ENCODE results near the gene FPR1.
"Not testable (repeated sequence)": the region's sequence is repeated elsewhere in the genome, so short reads cannot be mapped to it uniquely, and the experiment has no call there.

FPR1 gene

GRCh38 chr19:51743405-51743804, 8.3 kb downstream of the FPR1 start:
- H3K27ac ChIP-seq: no peak overlapping the region
- TF ChIP-seq, protein P1, sequence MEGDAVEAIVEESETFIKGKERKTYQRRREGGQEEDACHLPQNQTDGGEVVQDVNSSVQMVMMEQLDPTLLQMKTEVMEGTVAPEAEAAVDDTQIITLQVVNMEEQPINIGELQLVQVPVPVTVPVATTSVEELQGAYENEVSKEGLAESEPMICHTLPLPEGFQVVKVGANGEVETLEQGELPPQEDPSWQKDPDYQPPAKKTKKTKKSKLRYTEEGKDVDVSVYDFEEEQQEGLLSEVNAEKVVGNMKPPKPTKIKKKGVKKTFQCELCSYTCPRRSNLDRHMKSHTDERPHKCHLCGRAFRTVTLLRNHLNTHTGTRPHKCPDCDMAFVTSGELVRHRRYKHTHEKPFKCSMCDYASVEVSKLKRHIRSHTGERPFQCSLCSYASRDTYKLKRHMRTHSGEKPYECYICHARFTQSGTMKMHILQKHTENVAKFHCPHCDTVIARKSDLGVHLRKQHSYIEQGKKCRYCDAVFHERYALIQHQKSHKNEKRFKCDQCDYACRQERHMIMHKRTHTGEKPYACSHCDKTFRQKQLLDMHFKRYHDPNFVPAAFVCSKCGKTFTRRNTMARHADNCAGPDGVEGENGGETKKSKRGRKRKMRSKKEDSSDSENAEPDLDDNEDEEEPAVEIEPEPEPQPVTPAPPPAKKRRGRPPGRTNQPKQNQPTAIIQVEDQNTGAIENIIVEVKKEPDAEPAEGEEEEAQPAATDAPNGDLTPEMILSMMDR (conservative IDR thresholded peaks at IDR 0.05): no peak

GRCh38 chr19:51742789-51743188, 8.9 kb downstream of the FPR1 start:
- TF ChIP-seq, protein P1 (conservative IDR thresholded peaks at IDR 0.05): no peak
- H3K27ac ChIP-seq: no peak overlapping the region

- H3K27ac ChIP-seq: no peak overlapping the region
- TF ChIP-seq, protein P1 (conservative IDR thresholded peaks at IDR 0.05): no peak
These were observed 11.3 kb downstream of the FPR1 start for GRCh38 chr19:51740356-51740755.

DNA sequence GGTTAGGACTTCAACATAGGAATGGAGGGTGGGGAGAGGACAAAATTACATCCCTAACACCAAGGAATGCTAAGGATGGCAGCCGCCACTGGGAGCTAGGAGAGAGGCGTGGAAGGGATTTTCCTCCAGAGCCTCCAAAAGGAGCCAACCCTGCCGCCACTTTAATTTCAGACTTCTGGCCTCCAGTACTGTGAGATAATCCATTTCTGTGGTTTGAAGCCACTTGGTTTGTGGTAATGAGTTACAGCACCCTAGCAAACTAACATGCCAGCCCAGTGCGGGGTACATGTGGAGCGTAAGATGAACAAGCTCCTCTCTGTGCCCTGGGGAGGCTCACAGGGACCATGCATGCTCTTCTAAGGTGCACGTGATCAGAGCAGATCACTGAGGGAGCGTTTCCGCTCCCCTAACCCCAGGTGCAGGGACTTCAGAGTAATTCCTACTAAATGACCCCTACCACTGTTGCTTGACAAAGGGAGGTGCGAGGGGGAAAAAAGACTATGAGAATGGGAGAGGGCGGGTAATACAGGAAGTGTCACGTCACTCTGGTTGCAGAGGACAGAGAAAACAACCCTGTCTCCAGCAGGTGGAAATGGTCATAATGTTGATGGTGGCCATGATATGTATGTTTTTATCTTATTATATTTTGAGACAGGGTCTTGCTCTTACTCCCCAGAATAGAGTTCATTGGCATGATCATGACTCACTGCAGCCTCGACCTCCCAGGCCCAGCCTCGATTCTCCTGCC, 12.0 kb downstream of the FPR1 start:
- TF ChIP-seq, protein P1 (conservative IDR thresholded peaks at IDR 0.05): no peak
- H3K27ac ChIP-seq: no peak overlapping the region

DNA sequence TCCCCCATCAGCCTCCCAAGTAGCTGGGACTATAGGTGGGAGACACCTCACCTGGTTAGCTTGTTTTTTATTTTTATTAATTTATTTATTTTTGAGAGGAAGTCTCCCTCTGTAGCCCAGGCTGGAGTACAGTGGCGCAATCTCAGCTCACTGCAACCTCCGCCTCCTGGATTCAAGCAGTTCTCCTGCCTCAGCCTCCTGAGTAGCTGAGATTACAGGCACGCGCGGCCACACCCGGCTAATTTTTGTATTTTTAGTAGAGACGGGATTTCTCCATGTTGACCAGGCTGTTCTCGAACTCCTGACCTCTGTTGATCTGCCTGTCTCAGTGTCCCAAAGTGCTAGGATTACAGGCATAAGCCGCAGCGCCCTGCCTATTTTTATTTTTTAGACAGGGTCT, 13.2 kb downstream of the FPR1 start:
- not testable (repeated sequence) for H3K27ac ChIP-seq

DNA sequence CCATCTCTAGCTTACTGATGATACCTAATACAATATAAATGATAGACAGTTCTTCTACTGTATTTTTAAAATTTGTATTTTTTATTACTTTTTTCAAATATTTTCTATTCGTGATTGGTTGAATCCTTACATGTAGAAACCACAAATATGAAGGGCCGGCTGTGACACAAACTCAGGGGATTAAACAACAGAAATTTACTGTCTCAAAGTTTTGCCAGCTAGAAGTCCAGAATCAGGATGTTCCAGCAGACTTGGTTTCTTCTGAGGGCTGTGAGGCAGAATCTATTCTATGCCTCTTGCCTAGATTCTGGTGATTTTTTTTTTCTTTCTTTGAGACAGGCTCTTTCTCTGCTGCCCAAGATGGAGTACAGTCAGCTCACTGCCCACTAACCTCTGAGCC, 13.8 kb downstream of the FPR1 start:
- TF ChIP-seq, protein P1 (conservative IDR thresholded peaks at IDR 0.05): no peak
- H3K27ac ChIP-seq: no peak overlapping the region

DNA sequence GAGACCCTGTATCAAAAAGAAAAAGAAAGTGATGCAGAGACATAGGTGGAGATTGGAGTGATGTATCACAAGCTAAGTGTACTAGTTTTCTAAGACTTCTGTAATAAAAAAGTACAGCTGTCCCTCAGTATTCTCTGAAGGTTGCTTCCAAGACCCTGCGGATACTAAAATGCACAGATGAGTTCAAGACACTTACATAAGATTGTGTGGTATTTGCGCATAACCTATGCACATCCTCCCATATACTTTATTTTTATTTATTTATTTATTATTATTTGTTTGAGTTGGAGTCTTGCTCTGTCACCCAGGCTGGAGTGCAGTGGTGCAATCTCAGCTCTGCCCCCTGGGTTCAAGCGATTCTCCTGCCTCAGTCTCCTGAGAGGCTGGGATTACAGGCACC, 14.3 kb downstream of the FPR1 start:
- H3K27ac ChIP-seq: no peak overlapping the region
- TF ChIP-seq, protein P1 (conservative IDR thresholded peaks at IDR 0.05): no peak

DNA sequence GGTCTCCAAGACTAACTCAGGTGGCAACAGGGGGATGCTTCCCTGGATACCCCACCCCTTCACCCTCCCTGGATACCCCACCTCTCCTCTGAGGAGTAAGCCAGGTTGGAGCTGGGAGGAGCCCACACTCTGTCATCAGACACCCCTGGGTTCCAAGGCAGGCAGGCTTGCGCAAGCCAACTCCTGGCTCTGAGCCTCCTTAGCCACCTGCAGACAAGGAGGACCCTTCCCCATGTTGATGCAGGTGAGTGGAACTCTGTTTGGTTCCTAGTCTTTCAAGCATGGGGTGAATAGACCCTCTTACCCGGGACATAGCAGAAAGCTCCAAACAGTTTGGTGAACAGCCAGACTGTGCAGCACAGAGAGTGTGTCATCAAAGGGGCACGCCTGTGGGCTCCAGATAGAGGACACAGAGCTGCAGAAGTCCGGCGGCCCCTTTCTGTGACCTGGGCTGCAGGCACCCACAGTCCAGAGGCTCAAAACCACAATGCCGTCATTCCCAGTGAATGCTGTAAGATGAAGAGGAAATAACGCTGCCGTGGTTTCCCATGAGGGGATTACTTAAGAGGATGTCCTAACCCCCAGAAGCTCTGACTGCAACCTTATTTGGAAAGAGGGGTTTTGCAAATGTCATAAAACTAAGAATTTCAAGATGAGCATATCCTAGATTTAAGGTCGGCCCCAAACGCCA, 15.8 kb downstream of the FPR1 start:
- H3K27ac ChIP-seq: no peak overlapping the region
- TF ChIP-seq, protein P1 (conservative IDR thresholded peaks at IDR 0.05): no peak
